Measurements from ENCODE around the gene NEURL1B.

Gene NEURL1B

GRCh38 chr5:172618574-172619365 is 22.3 kb upstream of the NEURL1B start:
- DNase-seq (ENCODE audit: extremely low spot score) = no peak
- CTCF ChIA-PET = interaction anchor here (1.0 kb wide), 1 partner anchor 28 kb away, joined by 6 read pairs; no protein-coding TSS in a partner anchor
- POLR2A ChIA-PET = no interaction called here
- TF ChIP-seq ZNF384 (IDR thresholded peaks at IDR 0.05) = no peak
- no peak for TF ChIP-seq ELF4 (IDR thresholded peaks at IDR 0.05)
- TF ChIP-seq PKNOX1 (IDR thresholded peaks at IDR 0.05) = no peak
- no peak for TF ChIP-seq LEF1 (IDR thresholded peaks at IDR 0.05; ENCODE audit: borderline replicate concordance)
- TF ChIP-seq SUZ12 (IDR thresholded peaks at IDR 0.05) = no peak
- TF ChIP-seq BHLHE40 (IDR thresholded peaks at IDR 0.05; ENCODE audit: borderline replicate concordance) = no peak
- no peak for TF ChIP-seq SP1 (IDR thresholded peaks at IDR 0.05)
- no peak for TF ChIP-seq FOXA1 (IDR thresholded peaks at IDR 0.05)
- no peak for TF ChIP-seq FOXK2 (IDR thresholded peaks at IDR 0.05)
- TF ChIP-seq NFRKB (IDR thresholded peaks at IDR 0.05) = no peak
- no peak for TF ChIP-seq L3MBTL2 (conservative IDR thresholded peaks at IDR 0.05)
- no peak for TF ChIP-seq FOXM1 (IDR thresholded peaks at IDR 0.05; ENCODE audit: borderline replicate concordance)
- no peak for TF ChIP-seq ARNT (IDR thresholded peaks at IDR 0.05)

- CTCF ChIA-PET = no interaction called here
- no peak for DNase-seq (ENCODE audit: extremely low spot score)
- POLR2A ChIA-PET = no interaction called here
- TF ChIP-seq CTBP1 (IDR thresholded peaks at IDR 0.05; ENCODE audit: borderline replicate concordance) (no peak), LEF1 (IDR thresholded peaks at IDR 0.05; ENCODE audit: borderline replicate concordance) (no peak), L3MBTL2 (conservative IDR thresholded peaks at IDR 0.05) (no peak), SP1 (IDR thresholded peaks at IDR 0.05) (no peak), FOXK2 (IDR thresholded peaks at IDR 0.05) (no peak), BHLHE40 (IDR thresholded peaks at IDR 0.05; ENCODE audit: borderline replicate concordance) (no peak), SUZ12 (IDR thresholded peaks at IDR 0.05) (no peak), ZNF384 (IDR thresholded peaks at IDR 0.05) (no peak), FOXM1 (IDR thresholded peaks at IDR 0.05; ENCODE audit: borderline replicate concordance) (no peak), ELF4 (IDR thresholded peaks at IDR 0.05) (no peak), TARDBP (IDR thresholded peaks at IDR 0.05) (no peak), PKNOX1 (IDR thresholded peaks at IDR 0.05) (no peak), ARNT (IDR thresholded peaks at IDR 0.05) (no peak), FOXA1 (IDR thresholded peaks at IDR 0.05) (no peak)
Observed at GRCh38 chr5:172620506-172620905, 20.6 kb upstream of the NEURL1B start.

GRCh38 chr5:172622091-172623046 is 18.7 kb upstream of the NEURL1B start:
- POLR2A ChIA-PET = no interaction called here
- CTCF ChIA-PET = interaction anchor here (0.6 to 0.8 kb wide), 2 partner anchors 15 to 113 kb away, joined by 3 read pairs; no protein-coding TSS in a partner anchor
- TF ChIP-seq PKNOX1 (IDR thresholded peaks at IDR 0.05) (no peak), ARNT (IDR thresholded peaks at IDR 0.05) (no peak), FOXA1 (IDR thresholded peaks at IDR 0.05) (no peak), SUZ12 (IDR thresholded peaks at IDR 0.05) (no peak), ZNF384 (IDR thresholded peaks at IDR 0.05) (no peak), FOXK2 (IDR thresholded peaks at IDR 0.05) (no peak)
- DNase-seq (ENCODE audit: extremely low spot score) = no peak

- TF ChIP-seq HDGF (IDR thresholded peaks at IDR 0.05; ENCODE audit: borderline replicate concordance) (no peak), FOXA1 (IDR thresholded peaks at IDR 0.05) (no peak), SP1 (IDR thresholded peaks at IDR 0.05) (no peak), NFRKB (IDR thresholded peaks at IDR 0.05) (no peak), BHLHE40 (IDR thresholded peaks at IDR 0.05; ENCODE audit: borderline replicate concordance) (no peak), L3MBTL2 (conservative IDR thresholded peaks at IDR 0.05) (no peak), FOXK2 (IDR thresholded peaks at IDR 0.05) (no peak)
- POLR2A ChIA-PET = no interaction called here
- CTCF ChIA-PET = interaction anchor here (0.7 kb wide), 1 partner anchor 49 kb away, joined by 3 read pairs; no protein-coding TSS in a partner anchor
- DNase-seq (ENCODE audit: extremely low spot score) = no peak
Observed at GRCh38 chr5:172623313-172623980, 17.6 kb upstream of the NEURL1B start.

GRCh38 chr5:172624083-172624995 is 16.7 kb upstream of the NEURL1B start:
- ChIA-PET CTCF (interaction anchor here (0.7 kb wide), 1 partner anchor 49 kb away, joined by 3 read pairs; no protein-coding TSS in a partner anchor), POLR2A (no interaction called here)
- TF ChIP-seq SP1 (IDR thresholded peaks at IDR 0.05) = no peak
- TF ChIP-seq NFRKB (IDR thresholded peaks at IDR 0.05) = no peak
- no peak for TF ChIP-seq L3MBTL2 (conservative IDR thresholded peaks at IDR 0.05)
- no peak for TF ChIP-seq FOXK2 (IDR thresholded peaks at IDR 0.05)
- no peak for TF ChIP-seq SUZ12 (IDR thresholded peaks at IDR 0.05)
- TF ChIP-seq LEF1 (IDR thresholded peaks at IDR 0.05; ENCODE audit: borderline replicate concordance) = no peak
- TF ChIP-seq ARNT (IDR thresholded peaks at IDR 0.05) = no peak
- TF ChIP-seq FOXM1 (IDR thresholded peaks at IDR 0.05; ENCODE audit: borderline replicate concordance) = no peak
- no peak for TF ChIP-seq CTBP1 (IDR thresholded peaks at IDR 0.05; ENCODE audit: borderline replicate concordance)
- no peak for TF ChIP-seq FOXA1 (IDR thresholded peaks at IDR 0.05)
- TF ChIP-seq HDGF (IDR thresholded peaks at IDR 0.05; ENCODE audit: borderline replicate concordance) = no peak
- no peak for DNase-seq (ENCODE audit: extremely low spot score)

Measured in HEK293T (cell line).